ENCODE results near the gene RTKN2.
"Not testable (repeated sequence)": the region's sequence is repeated elsewhere in the genome, so short reads cannot be mapped to it uniquely, and the experiment has no call there.

- TF ChIP-seq CEBPB, SMC3, POLR2A (IDR thresholded peaks at IDR 0.05; ENCODE audit: low read depth, low read length): not testable (repeated sequence)
Observed at GRCh38 chr10:62281348-62281747, 12.7 kb upstream of the RTKN2 start.

Data from IMR-90 (cell line).